Transverse colon (tissue), 4 donors: ENCODE results near the gene OBSCN. TPM values are rescaled to one million over a fixed set of nuclear protein-coding genes. Genes with fewer than 3 reads are reported as not detected.
A peak's percentile ranks its signal among the peaks of the same experiment; 100 is the strongest.

Source experiments
- DNase-seq: peaks from one replicate; pipeline ENCODE4 v3.0.0-alpha.2; 2019
- H3K27ac ChIP-seq, 4 donors: fragments of 200-600 bp; sonication (generic); 2 replicates each; pipeline ENCODE4 v1.5.1; 2016 to 2018; ENCODE audit warnings: inconsistent platforms in 4 of 4
- H3K27me3 ChIP-seq: fragments of 200-600 bp; sonication (generic); 2 replicates; pipeline ENCODE4 v1.5.1; 2017; ENCODE audit warnings: inconsistent platforms
- H3K36me3 ChIP-seq, 4 donors: fragments of 200-600 bp; sonication (generic); 2 replicates each; pipeline ENCODE4 v1.5.1; 2017 to 2019; ENCODE audit warnings: inconsistent platforms in 4 of 4
- H3K4me1 ChIP-seq, 4 donors: fragments of 200-600 bp; sonication (generic); 2 replicates each; pipeline ENCODE4 v1.5.1; 2017 to 2020; ENCODE audit warnings: inconsistent platforms in 4 of 4
- H3K4me3 ChIP-seq, 4 donors: fragments of 200-600 bp; sonication (generic); 1 replicate in 1 of 4; 2 replicates in 3 of 4; pipeline versions ENCODE4 v1.5.1 to v1.6.1; 2017 to 2019; ENCODE audit warnings: inconsistent platforms in 4 of 4
- H3K9me3 ChIP-seq, 2 donors: fragments of 200-600 bp; sonication (generic); 2 replicates each; pipeline ENCODE4 v1.5.1; 2017 to 2019; ENCODE audit warnings: inconsistent platforms in 2 of 2
- CTCF ChIP-seq, 5 experiments: fragments of 200-600 bp in 3 of 5; fragments of 450-650 bp in 2 of 5; sonication (generic) in 3 of 5; IDR thresholded peaks; 1 replicate in 2 of 5; 2 replicates in 3 of 5; pipeline ENCODE4 v1.5.1; 2016 to 2017; ENCODE audit warnings: antibody characterized with exemption in 5 of 5, inconsistent platforms in 3 of 5, mild to moderate bottlenecking in 2 of 5, moderate library complexity in 1 of 5
- EP300 ChIP-seq: sonication (generic); formaldehyde crosslinking; IDR thresholded peaks from one replicate; pipeline ENCODE4 v1.6.1; 2017; ENCODE audit warnings: antibody characterized with exemption, low read depth
- POLR2A ChIP-seq: fragments of 450-650 bp; IDR thresholded peaks from one replicate; pipeline ENCODE4 v1.6.1; 2016; ENCODE audit warnings: antibody characterized with exemption, mild to moderate bottlenecking, moderate library complexity
- POLR2AphosphoS5 ChIP-seq, 3 donors: sonication (generic); formaldehyde crosslinking; IDR thresholded peaks; one replicate each; pipeline ENCODE4 v1.6.1; 2016; ENCODE audit warnings: antibody characterized with exemption in 3 of 3
- WGBS, 2 donors: methylation state at CpG; one replicate each; pipeline ENCODE4 v1.1.5; 2018; ENCODE audit warnings: low coverage in 1 of 2; 5-methylcytosine and 5-hydroxymethylcytosine counted together
- in situ Hi-C, 4 donors: fragments of 200-750 bp; cut with MboI; loops; one replicate each; pipeline versions ENCODE4 v1.15.0 to v1.15.1; 2017; ENCODE audit warnings: low sequenced_read_pairs in 3 of 4, low pct_ligation_motif_present in 1 of 4, low pct_unique_long_range_greater_than_20kb in 1 of 4
- intact Hi-C: fragments of 100-400 bp; cut with DNase I; formaldehyde crosslinking; loops from one replicate; pipeline ENCODE4 v1.15.1; 2023; ENCODE audit warnings: low total_unique reads
- total RNA-seq, 4 donors: library from RNA; depleted of rRNA; stranded (reverse); fragments of >200 nt; gene quantifications; one replicate each; pipeline ENCODE4 v1.1.0, GENCODE V29; 2016

Gene OBSCN
- total RNA-seq, 4 donors from 2014 or later = 11.9 to 21.7 (median 15.8) TPM

GRCh38 chr1:228341450-228341813, 133.6 kb downstream of the OBSCN start:
- no peak overlapping the region for H3K4me3 ChIP-seq
- DNase-seq = no peak
- H3K4me1 ChIP-seq = no peaks in the 10 kb centered on the region
- intact Hi-C loops = no loop called here
- H3K27me3 ChIP-seq = no peaks in the 10 kb centered on the region
- TF ChIP-seq POLR2AphosphoS5 (IDR thresholded peaks at IDR 0.05) (no peak), CTCF (IDR thresholded peaks at IDR 0.05) (no peak)
- in situ Hi-C loops = no loop called here
- 62% methylated on average over 17 of the region's 17 CpGs; no CpG with 5 or more reads in 1 of the 2 donors for WGBS, 2 donors
- no peaks in the 10 kb centered on the region for H3K36me3 ChIP-seq
- H3K9me3 ChIP-seq = no peaks in the 10 kb centered on the region
- no peak overlapping the region for H3K27ac ChIP-seq

DNA sequence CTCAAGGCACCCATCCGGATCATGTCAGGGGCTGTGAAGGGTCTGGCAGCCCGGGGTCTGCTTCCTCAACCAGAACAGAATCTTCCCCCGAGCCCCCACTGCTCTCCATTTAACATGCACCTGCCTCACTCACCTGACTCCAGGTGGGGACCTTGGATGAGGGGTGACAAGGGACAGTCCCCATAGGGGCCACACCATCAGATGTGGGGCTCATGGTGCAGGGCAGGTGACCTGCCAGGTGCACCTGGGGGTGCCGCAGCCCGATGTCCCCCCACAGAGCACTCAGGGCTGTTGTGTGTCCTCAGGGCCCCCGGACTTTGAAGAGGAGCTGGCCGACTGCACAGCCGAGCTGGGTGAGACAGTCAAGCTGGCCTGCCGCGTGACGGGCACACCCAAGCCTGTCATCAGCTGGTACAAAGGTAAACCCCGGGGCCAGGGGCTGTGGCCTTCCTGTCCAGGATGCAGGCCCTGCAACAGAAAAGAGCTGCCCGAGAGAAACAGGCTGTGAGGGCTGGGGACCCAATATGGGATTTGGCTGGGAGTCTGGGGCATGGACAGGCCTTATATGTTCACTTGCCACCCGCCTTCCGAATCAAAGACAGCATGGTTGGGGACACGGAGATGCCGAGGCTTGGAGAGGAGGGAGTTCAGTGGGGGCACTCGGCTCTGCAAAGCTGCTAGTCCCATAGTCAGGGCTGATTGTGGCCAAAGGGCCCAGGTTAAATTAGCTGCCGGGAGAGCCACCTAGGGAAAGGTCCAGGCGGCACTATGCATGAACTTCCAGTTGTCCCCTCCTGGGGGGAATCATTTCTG, 134.2 kb downstream of the OBSCN start:
- no peaks in the 10 kb centered on the region for H3K36me3 ChIP-seq
- no peak overlapping the region for H3K4me3 ChIP-seq
- in situ Hi-C loops (no loop called here), intact Hi-C loops (no loop called here)
- H3K27me3 ChIP-seq = no peaks in the 10 kb centered on the region
- H3K9me3 ChIP-seq = no peaks in the 10 kb centered on the region
- 91% methylated on average over 13 of the region's 20 CpGs; no CpG with 5 or more reads in 1 of the 2 donors for WGBS, 2 donors
- H3K4me1 ChIP-seq = no peaks in the 10 kb centered on the region
- no peak overlapping the region for H3K27ac ChIP-seq
- TF ChIP-seq EP300 (no peak), POLR2AphosphoS5 (IDR thresholded peaks at IDR 0.05) (no peak), POLR2A (no peak), CTCF (IDR thresholded peaks at IDR 0.05) (no peak)
- DNase-seq = peak; percentile 5

DNA sequence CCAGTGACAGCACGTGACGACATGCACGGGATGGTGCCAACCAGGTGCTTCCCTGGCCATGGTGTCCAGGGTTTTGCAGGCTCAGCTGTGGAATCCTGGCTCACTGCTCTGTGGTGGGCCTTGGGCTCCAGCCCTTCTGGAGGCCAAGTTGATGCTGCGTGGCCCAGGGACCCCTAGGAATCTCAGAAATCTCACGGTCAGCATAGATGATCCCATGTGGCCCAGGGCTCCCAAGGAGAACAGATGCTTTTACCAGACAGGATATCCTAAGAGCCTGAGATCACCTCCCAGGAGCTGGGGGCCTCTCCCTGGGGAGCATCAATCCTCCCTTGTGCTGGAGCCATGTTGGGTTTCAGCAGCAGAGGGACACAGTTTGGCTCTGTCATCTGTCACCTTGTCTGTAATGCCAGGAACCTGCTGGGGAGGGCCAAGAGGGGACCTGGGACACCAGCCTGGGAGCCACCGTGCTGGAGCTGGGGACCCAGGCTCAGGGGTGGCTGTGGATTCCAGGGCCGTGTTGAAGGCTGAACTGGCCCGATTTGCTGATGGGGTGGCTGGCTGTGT, 134.9 kb downstream of the OBSCN start:
- intact Hi-C loops = no loop called here
- TF ChIP-seq CTCF (IDR thresholded peaks at IDR 0.05) = no peak
- no peak for TF ChIP-seq EP300
- no peak for TF ChIP-seq POLR2A
- no peak for TF ChIP-seq POLR2AphosphoS5 (IDR thresholded peaks at IDR 0.05)
- Histone ChIP-seq H3K27me3 (no peaks in the 10 kb centered on the region), H3K4me3 (no peak overlapping the region), H3K4me1 (no peaks in the 10 kb centered on the region), H3K36me3 (no peaks in the 10 kb centered on the region), H3K9me3 (no peaks in the 10 kb centered on the region), H3K27ac (no peak overlapping the region)
- in situ Hi-C loops = no loop called here
- 95% methylated on average over 8 of the region's 8 CpGs; no CpG with 5 or more reads in 1 of the 2 donors for WGBS, 2 donors
- peak; percentile 1 for DNase-seq

DNA sequence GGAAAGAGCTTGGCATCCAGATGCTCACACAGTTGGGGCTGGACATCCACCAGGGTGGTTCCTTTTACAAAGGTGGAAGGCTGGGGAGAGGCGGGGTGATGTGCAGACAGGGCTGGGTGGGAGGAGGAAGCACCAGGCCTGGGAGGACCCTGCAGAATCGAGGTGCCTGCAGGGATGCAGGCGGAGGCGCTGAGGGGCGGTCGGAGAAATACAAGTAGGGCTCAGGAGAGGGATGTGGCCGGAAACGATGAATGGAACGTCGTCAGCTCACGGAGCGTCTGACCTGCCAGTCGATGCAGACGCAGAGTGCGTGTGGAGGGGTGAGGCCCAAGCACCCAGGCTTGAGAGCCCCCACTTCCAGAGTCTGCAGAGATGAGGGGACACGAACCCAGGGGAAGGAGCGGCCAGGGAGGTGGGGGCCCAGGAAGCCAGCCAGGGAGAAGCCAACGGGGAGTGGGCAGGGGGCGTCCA, 135.4 kb downstream of the OBSCN start:
- DNase-seq = peak; percentile 3
- H3K27me3 ChIP-seq = no peaks in the 10 kb centered on the region
- in situ Hi-C loops = no loop called here
- intact Hi-C loops = no loop called here
- 91% methylated on average over 19 of the region's 19 CpGs; no CpG with 5 or more reads in 1 of the 2 donors for WGBS, 2 donors
- no peaks in the 10 kb centered on the region for H3K36me3 ChIP-seq
- no peaks in the 10 kb centered on the region for H3K4me1 ChIP-seq
- H3K9me3 ChIP-seq = no peaks in the 10 kb centered on the region
- no peak overlapping the region for H3K4me3 ChIP-seq
- no peak for TF ChIP-seq CTCF (IDR thresholded peaks at IDR 0.05)
- TF ChIP-seq POLR2A = no peak
- no peak for TF ChIP-seq POLR2AphosphoS5 (IDR thresholded peaks at IDR 0.05)
- TF ChIP-seq EP300 = no peak
- H3K27ac ChIP-seq = no peak overlapping the region
